SK-N-SH (cell line): ENCODE measurements around the gene NLK. TPM values are rescaled to one million over a fixed set of nuclear protein-coding genes. Genes with fewer than 3 reads are reported as not detected.

Experiments
- CTCF ChIA-PET: fragments of 300-600, 350-600 bp; formaldehyde crosslinking; extraction: SDS; loops from one replicate; lab custom pipeline; 2021; lab: Yijun Ruan, JAX
- POLR2A ChIA-PET: fragments of 350-600 bp; sonication (Branson Sonifier 250); formaldehyde crosslinking; extraction: SDS; loops from one replicate; lab custom pipeline; 2020; ENCODE audit warnings: antibody characterized with exemption, inconsistent platforms; lab: Yijun Ruan, JAX
- DNase-seq: peaks from one replicate; pipeline ENCODE4 v3.0.0; 2012
- H2AFZ ChIP-seq: fragments of 200-600 bp; sonication (generic); 2 replicates; pipeline ENCODE4 v1.8.1; 2016; ENCODE audit warnings: antibody characterized with exemption, mild to moderate bottlenecking, low read depth
- H3F3A ChIP-seq: fragments of 200-600 bp; sonication (generic); replicated peaks from 2 replicates; pipeline ENCODE3; 2016; ENCODE audit warnings: antibody characterized with exemption, mild to moderate bottlenecking; ENCODE audit not compliant: insufficient read depth
- H3K27ac ChIP-seq, 2 experiments: fragments of 200-500 bp in 1 of 2; fragments of 200-600 bp in 1 of 2; sonication (Bioruptor generic) in 1 of 2; sonication (generic), shearing (Covaris generic) in 1 of 2; 2 replicates each; pipeline versions ENCODE4 v1.5.1 to v1.6.1; 2014 to 2016; ENCODE audit warnings: low read depth in 2 of 2, inconsistent platforms in 1 of 2, low read length in 1 of 2, mild to moderate bottlenecking in 1 of 2, mixed read lengths in 1 of 2
- H3K27me3 ChIP-seq: fragments of 200-600 bp; sonication (generic), shearing (Covaris generic); 2 replicates; pipeline ENCODE4 v1.6.1; 2016; ENCODE audit warnings: mixed run types; ENCODE audit not compliant: insufficient read depth
- H3K36me3 ChIP-seq, 2 experiments: fragments of 200-500 bp in 1 of 2; fragments of 200-600 bp in 1 of 2; sonication (Bioruptor generic) in 1 of 2; sonication (generic) in 1 of 2; replicated peaks in 1 of 2; 2 replicates each; pipeline versions ENCODE3 to v1.5.1; 2014 to 2016; ENCODE audit warnings: low read length in 1 of 2, mild to moderate bottlenecking in 1 of 2; ENCODE audit not compliant: insufficient read depth in 2 of 2, control insufficient read depth in 1 of 2
- H3K4me1 ChIP-seq, 2 experiments: fragments of 200-500 bp in 1 of 2; fragments of 200-600 bp in 1 of 2; sonication (Bioruptor generic) in 1 of 2; sonication (generic), shearing (Covaris generic) in 1 of 2; 2 replicates each; pipeline versions ENCODE4 v1.5.1 to v1.6.1; 2014 to 2016; ENCODE audit warnings: low read depth in 1 of 2, low read length in 1 of 2, mixed run types in 1 of 2; ENCODE audit not compliant: insufficient read depth in 2 of 2, control insufficient read depth in 1 of 2
- H3K4me2 ChIP-seq: fragments of 200-600 bp; sonication (generic), shearing (Covaris generic); 2 replicates; pipeline ENCODE4 v1.6.1; 2017; ENCODE audit warnings: mixed run types
- H3K4me3 ChIP-seq, 2 experiments: fragments of 200-500 bp in 1 of 2; fragments of 200-600 bp in 1 of 2; sonication (Bioruptor generic) in 1 of 2; sonication (generic), shearing (Covaris generic) in 1 of 2; 2 replicates each; pipeline versions ENCODE4 v1.5.1 to v1.8.1; 2014 to 2016; ENCODE audit warnings: low read depth in 2 of 2, inconsistent platforms in 1 of 2, low read length in 1 of 2, mild to moderate bottlenecking in 1 of 2, mixed read lengths in 1 of 2, moderate library complexity in 1 of 2
- H3K79me2 ChIP-seq: fragments of 200-600 bp; sonication (generic); 2 replicates; pipeline ENCODE4 v1.8.1; 2017; ENCODE audit warnings: mild to moderate bottlenecking; ENCODE audit not compliant: insufficient read depth
- H3K9ac ChIP-seq: fragments of 200-600 bp; sonication (generic); 2 replicates; pipeline ENCODE4 v1.6.1; 2017; ENCODE audit warnings: mixed run types
- H3K9me2 ChIP-seq: fragments of 200-600 bp; sonication (generic); 2 replicates; pipeline ENCODE4 v1.6.1; 2017; ENCODE audit warnings: mixed run types
- H3K9me3 ChIP-seq: fragments of 200-600 bp; sonication (generic); 2 replicates; pipeline ENCODE4 v1.6.1; 2017; ENCODE audit warnings: mixed run types, mild to moderate bottlenecking, moderate library complexity
- H4K20me1 ChIP-seq: fragments of 200-600 bp; sonication (generic); 2 replicates; pipeline ENCODE4 v1.6.1; 2017; ENCODE audit warnings: mild to moderate bottlenecking, mixed run types; ENCODE audit not compliant: insufficient read depth
- CHD2 ChIP-seq: fragments of 150-350 bp; IDR thresholded peaks from 2 replicates; pipeline ENCODE4 v1.6.1; 2018; ENCODE audit warnings: low read length; ENCODE audit not compliant: partially characterized antibody
- ELF1 ChIP-seq: IDR thresholded peaks from 2 replicates; pipeline ENCODE4 v1.4.0; 2012
- EZH2phosphoT487 ChIP-seq: fragments of 200-600 bp; sonication (generic); IDR thresholded peaks from 2 replicates; pipeline ENCODE4 v1.6.1; 2017; ENCODE audit warnings: low read depth, mixed run types, mild to moderate bottlenecking, antibody characterized with exemption, moderate library complexity, borderline replicate concordance
- FOSL2 ChIP-seq: IDR thresholded peaks from 2 replicates; pipeline ENCODE4 v1.4.0; 2012; ENCODE audit warnings: low read depth, mild to moderate bottlenecking, moderate library complexity, borderline replicate concordance
- FOXM1 ChIP-seq: IDR thresholded peaks from 2 replicates; pipeline ENCODE4 v1.4.0; 2012; ENCODE audit warnings: low read depth, mild to moderate bottlenecking
- GATA2 ChIP-seq: sonication (generic); formaldehyde crosslinking; IDR thresholded peaks from 2 replicates; pipeline ENCODE4 v1.5.0; 2020; ENCODE audit warnings: mild to moderate bottlenecking, missing genetic modification reagents
- MAX ChIP-seq: IDR thresholded peaks from 2 replicates; pipeline ENCODE4 v1.4.0; 2012; ENCODE audit warnings: low read depth
- MEF2A ChIP-seq: IDR thresholded peaks from 2 replicates; pipeline ENCODE4 v1.4.0; 2012; ENCODE audit warnings: low read depth, borderline replicate concordance
- NFIC ChIP-seq: IDR thresholded peaks from 2 replicates; pipeline ENCODE4 v1.4.0; 2012; ENCODE audit warnings: borderline replicate concordance
- NRF1 ChIP-seq: IDR thresholded peaks from 2 replicates; pipeline ENCODE4 v1.6.1; 2012; ENCODE audit warnings: low read depth, mild to moderate bottlenecking, low read length
- POLR2AphosphoS5 ChIP-seq: IDR thresholded peaks from 2 replicates; pipeline ENCODE4 v1.6.1; 2012; ENCODE audit warnings: low read depth, low read length
- RCOR1 ChIP-seq: fragments of 150-350 bp; IDR thresholded peaks from 2 replicates; pipeline ENCODE4 v1.6.1; 2017; ENCODE audit warnings: antibody characterized with exemption, low read length
- RFX5 ChIP-seq: IDR thresholded peaks from 2 replicates; pipeline ENCODE4 v1.6.1; 2012; ENCODE audit warnings: mild to moderate bottlenecking, improper control_type of control experiment, low read length
- SIN3A ChIP-seq: IDR thresholded peaks from 2 replicates; pipeline ENCODE4 v1.6.1; 2012; ENCODE audit warnings: low read depth, mild to moderate bottlenecking, low read length, moderate library complexity, borderline replicate concordance
- TAF1 ChIP-seq: IDR thresholded peaks from 2 replicates; pipeline ENCODE4 v1.6.1; 2012; ENCODE audit warnings: low read depth, mild to moderate bottlenecking, low read length, moderate library complexity, borderline replicate concordance
- TEAD4 ChIP-seq: IDR thresholded peaks from 2 replicates; pipeline ENCODE4 v1.4.0; 2012; ENCODE audit warnings: mild to moderate bottlenecking, borderline replicate concordance; ENCODE audit not compliant: insufficient read depth
- YY1 ChIP-seq: IDR thresholded peaks from 2 replicates; pipeline ENCODE4 v1.4.0; 2012; ENCODE audit warnings: low read depth, mild to moderate bottlenecking
- polyA plus RNA-seq, 3 experiments: library from polyadenylated mRNA; depleted of rRNA; stranded (reverse); fragments of >200 nt; gene quantifications; 2 replicates each; pipeline ENCODE4 v1.2.3, GENCODE V29; 2012
- TF ChIP-seq, protein P1 (sequence below): IDR thresholded peaks from 2 replicates; pipeline ENCODE4 v1.6.1; 2012; ENCODE audit warnings: mild to moderate bottlenecking, low read depth, low read length, moderate library complexity
- TF ChIP-seq, protein P2 (sequence below): fragments of 200-600 bp; sonication (generic); IDR thresholded peaks from 2 replicates; pipeline ENCODE4 v1.6.1; 2017; ENCODE audit warnings: antibody characterized with exemption, mild to moderate bottlenecking, moderate library complexity

The NLK gene
- polyA plus RNA-seq, 1 of the 3 experiments (the other 2 are of a cell fraction), result 12.3 TPM

DNA sequence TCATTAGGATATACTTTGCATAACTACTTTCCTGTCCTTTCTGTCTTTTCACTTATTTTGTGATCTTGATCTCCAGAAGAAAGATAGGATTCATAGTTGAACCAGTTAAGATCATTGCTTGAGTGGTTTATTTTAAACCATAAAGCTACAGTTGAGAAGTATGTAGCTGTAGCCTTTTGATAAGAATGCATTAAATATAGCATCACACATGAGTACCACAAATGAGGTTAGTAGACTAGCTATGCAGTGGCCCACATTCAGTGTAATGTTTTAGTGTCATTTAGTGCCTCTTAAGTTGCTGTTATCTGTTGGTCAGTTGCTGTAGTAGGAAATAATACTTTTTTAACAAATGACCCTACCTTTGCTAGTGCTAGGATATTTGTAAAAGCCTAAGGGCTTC, 1.3 kb downstream of the NLK start:
- ChIA-PET POLR2A (no interaction called here), CTCF (interaction anchor here (1.1 kb wide), 1 partner anchor 187 kb away, joined by 3 read pairs; no protein-coding TSS in a partner anchor)
- Histone ChIP-seq H3K4me3 (peak overlapping the region; percentile 12 to 67), H3K4me1 (peaks cover 6 to 20% of the 10 kb centered on the region in 2 experiments; a peak in 3 of 4 replicates), H3K9me2 (no peaks in the 10 kb centered on the region), H4K20me1 (peaks cover 46% of the 10 kb centered on the region), H3K79me2 (peaks cover 69% of the 10 kb centered on the region), H3K9me3 (no peaks in the 10 kb centered on the region), H2AFZ (no peak overlapping the region), H3K4me2 (peak overlapping the region; percentile 88), H3F3A (peaks cover 3% of the 10 kb centered on the region), H3K27me3 (no peaks in the 10 kb centered on the region), H3K9ac (no peak overlapping the region), H3K36me3 (peaks cover 5 to 8% of the 10 kb centered on the region in 2 experiments), H3K27ac (no peak overlapping the region; a peak in 1 of 4 replicates)
- no peak for TF ChIP-seq TEAD4
- no peak for TF ChIP-seq TAF1
- no peak for TF ChIP-seq SIN3A
- TF ChIP-seq YY1, result no peak
- TF ChIP-seq, protein P1, sequence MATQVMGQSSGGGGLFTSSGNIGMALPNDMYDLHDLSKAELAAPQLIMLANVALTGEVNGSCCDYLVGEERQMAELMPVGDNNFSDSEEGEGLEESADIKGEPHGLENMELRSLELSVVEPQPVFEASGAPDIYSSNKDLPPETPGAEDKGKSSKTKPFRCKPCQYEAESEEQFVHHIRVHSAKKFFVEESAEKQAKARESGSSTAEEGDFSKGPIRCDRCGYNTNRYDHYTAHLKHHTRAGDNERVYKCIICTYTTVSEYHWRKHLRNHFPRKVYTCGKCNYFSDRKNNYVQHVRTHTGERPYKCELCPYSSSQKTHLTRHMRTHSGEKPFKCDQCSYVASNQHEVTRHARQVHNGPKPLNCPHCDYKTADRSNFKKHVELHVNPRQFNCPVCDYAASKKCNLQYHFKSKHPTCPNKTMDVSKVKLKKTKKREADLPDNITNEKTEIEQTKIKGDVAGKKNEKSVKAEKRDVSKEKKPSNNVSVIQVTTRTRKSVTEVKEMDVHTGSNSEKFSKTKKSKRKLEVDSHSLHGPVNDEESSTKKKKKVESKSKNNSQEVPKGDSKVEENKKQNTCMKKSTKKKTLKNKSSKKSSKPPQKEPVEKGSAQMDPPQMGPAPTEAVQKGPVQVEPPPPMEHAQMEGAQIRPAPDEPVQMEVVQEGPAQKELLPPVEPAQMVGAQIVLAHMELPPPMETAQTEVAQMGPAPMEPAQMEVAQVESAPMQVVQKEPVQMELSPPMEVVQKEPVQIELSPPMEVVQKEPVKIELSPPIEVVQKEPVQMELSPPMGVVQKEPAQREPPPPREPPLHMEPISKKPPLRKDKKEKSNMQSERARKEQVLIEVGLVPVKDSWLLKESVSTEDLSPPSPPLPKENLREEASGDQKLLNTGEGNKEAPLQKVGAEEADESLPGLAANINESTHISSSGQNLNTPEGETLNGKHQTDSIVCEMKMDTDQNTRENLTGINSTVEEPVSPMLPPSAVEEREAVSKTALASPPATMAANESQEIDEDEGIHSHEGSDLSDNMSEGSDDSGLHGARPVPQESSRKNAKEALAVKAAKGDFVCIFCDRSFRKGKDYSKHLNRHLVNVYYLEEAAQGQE, result no peak
- TF ChIP-seq GATA2 (CRISPR knock-in tag), result no peak
- no peak for TF ChIP-seq NFIC
- TF ChIP-seq EZH2phosphoT487, result no peak
- TF ChIP-seq CHD2, result no peak
- TF ChIP-seq MAX, result no peak
- no peak for TF ChIP-seq ELF1
- TF ChIP-seq MEF2A, result no peak
- TF ChIP-seq POLR2AphosphoS5, result no peak
- TF ChIP-seq, protein P2, sequence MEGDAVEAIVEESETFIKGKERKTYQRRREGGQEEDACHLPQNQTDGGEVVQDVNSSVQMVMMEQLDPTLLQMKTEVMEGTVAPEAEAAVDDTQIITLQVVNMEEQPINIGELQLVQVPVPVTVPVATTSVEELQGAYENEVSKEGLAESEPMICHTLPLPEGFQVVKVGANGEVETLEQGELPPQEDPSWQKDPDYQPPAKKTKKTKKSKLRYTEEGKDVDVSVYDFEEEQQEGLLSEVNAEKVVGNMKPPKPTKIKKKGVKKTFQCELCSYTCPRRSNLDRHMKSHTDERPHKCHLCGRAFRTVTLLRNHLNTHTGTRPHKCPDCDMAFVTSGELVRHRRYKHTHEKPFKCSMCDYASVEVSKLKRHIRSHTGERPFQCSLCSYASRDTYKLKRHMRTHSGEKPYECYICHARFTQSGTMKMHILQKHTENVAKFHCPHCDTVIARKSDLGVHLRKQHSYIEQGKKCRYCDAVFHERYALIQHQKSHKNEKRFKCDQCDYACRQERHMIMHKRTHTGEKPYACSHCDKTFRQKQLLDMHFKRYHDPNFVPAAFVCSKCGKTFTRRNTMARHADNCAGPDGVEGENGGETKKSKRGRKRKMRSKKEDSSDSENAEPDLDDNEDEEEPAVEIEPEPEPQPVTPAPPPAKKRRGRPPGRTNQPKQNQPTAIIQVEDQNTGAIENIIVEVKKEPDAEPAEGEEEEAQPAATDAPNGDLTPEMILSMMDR, result no peak
- no peak for TF ChIP-seq RFX5
- TF ChIP-seq NRF1, result no peak
- TF ChIP-seq FOXM1, result no peak
- no peak for TF ChIP-seq FOSL2
- no peak for TF ChIP-seq RCOR1
- no peak for DNase-seq
